HG03457 (cell line): ENCODE measurements around the gene TLCD5.

Experiments used
- ATAC-seq: cut with Tn5 transposase; IDR thresholded peaks from one replicate; pipeline ENCODE4 v1.9.1; 2021; ENCODE audit warnings: moderate number of reproducible peaks; ENCODE audit not compliant: unreplicated experiment

TLCD5 gene

GRCh38 chr11:120376547-120377182 is 51.6 kb downstream of the TLCD5 start:
- ATAC-seq: no peak

DNA sequence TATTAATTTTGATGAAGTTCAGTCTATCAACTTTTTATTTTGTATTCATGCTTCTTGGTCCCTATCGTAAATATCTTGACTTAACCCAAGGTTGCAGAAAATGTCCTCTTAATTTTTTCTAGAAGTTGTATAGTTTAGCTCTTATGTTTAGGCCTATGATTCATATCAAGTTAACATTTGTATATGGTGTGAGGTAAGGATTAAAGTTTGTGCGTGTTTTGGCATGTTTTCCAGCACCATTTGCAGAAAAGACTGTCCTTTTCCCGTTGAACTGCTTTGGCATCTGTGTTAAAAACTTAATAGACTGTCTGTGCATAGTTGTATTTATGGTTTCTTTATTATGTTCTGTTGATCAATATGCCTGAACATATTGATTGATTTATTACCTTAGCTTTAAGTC is 53.4 kb downstream of the TLCD5 start:
- ATAC-seq: no peak

DNA sequence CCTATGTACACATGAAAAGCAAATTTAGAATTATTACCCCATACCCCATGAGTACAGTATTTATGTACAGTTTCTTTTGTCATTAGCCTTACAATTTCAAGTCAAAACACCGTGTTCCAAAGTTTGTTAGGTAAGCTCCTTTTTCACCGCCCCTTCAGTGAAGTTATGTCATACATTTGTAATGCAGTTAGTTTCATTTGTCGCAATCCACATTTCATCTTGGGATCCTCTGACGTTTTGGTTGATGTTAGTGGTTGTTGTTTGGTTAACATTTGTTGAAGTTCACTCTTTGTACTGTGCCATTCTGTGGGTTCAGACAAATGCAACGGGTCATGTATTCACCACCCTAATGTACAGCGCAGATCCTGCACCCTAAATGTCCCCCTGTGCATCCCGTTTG is 56.3 kb downstream of the TLCD5 start:
- ATAC-seq: no peak
